Iris pigment epithelial cell (primary cell): ENCODE results near the gene MYO5B.
"Not testable (repeated sequence)": the region's sequence is repeated elsewhere in the genome, so short reads cannot be mapped to it uniquely, and the experiment has no call there.

ENCODE experiments used
- DNase-seq: peaks from one replicate; pipeline ENCODE4 v3.0.0-alpha.2; 2011; ENCODE audit warnings: low read depth

The MYO5B gene

GRCh38 chr18:49834258-49834657 is 360.7 kb downstream of the MYO5B start:
- no peak for DNase-seq

- no peak for DNase-seq
Observed at GRCh38 chr18:49833814-49834213, 361.1 kb downstream of the MYO5B start.

- no peak for DNase-seq
Observed at GRCh38 chr18:49832221-49832647, 362.7 kb downstream of the MYO5B start.

GRCh38 chr18:49827996-49828395 is 367.0 kb downstream of the MYO5B start:
- DNase-seq = no peak

GRCh38 chr18:49819823-49820671 is 374.9 kb downstream of the MYO5B start:
- DNase-seq = peak; percentile 74

- DNase-seq = no peak
Observed at GRCh38 chr18:49819071-49819662, 375.8 kb downstream of the MYO5B start.

GRCh38 chr18:49817947-49818346 is 377.0 kb downstream of the MYO5B start:
- no peak for DNase-seq

GRCh38 chr18:49815927-49816326 is 379.0 kb downstream of the MYO5B start:
- no peak for DNase-seq

- DNase-seq = peak; percentile 74
Observed at GRCh38 chr18:49814147-49814499, 380.8 kb downstream of the MYO5B start.

- peak; percentile 88 for DNase-seq
Observed at GRCh38 chr18:49813319-49814146, 381.4 kb downstream of the MYO5B start, which contains the start of gene ACAA2. ACAA2 (minus strand) TSS chr18:49813533; CDS start chr18:49813484, 49 bp downstream.

GRCh38 chr18:49813069-49813318 is 382.0 kb downstream of the MYO5B start:
- DNase-seq = peak; percentile 38

GRCh38 chr18:49812286-49813068 is 382.5 kb downstream of the MYO5B start:
- DNase-seq = no peak

GRCh38 chr18:49811151-49811938 is 383.6 kb downstream of the MYO5B start:
- DNase-seq = no peak

- not testable (repeated sequence) for DNase-seq
Observed at GRCh38 chr18:49808553-49809191, 386.3 kb downstream of the MYO5B start.

- DNase-seq = no peak
Observed at GRCh38 chr18:49804096-49804495, 390.9 kb downstream of the MYO5B start.

- DNase-seq = no peak
Observed at GRCh38 chr18:49802623-49803022, 392.3 kb downstream of the MYO5B start.

GRCh38 chr18:49800491-49800890 is 394.5 kb downstream of the MYO5B start:
- not testable (repeated sequence) for DNase-seq

- DNase-seq = not testable (repeated sequence)
Observed at GRCh38 chr18:49799806-49800205, 395.1 kb downstream of the MYO5B start.

- DNase-seq = no peak
Observed at GRCh38 chr18:49798001-49798400, 396.9 kb downstream of the MYO5B start.
